Panc1 (cell line): ENCODE data around the gene CBL. TPM values are rescaled to one million over a fixed set of nuclear protein-coding genes. Genes with fewer than 3 reads are reported as not detected.

Experiments
- ATAC-seq: fragments of 200-7000 bp; cut with Tn5 transposase; 2 replicates; pipeline ENCODE4 v1.9.1; 2020; ENCODE audit warnings: mild to moderate bottlenecking, moderate library complexity
- BruUV-seq: library from RNA; stranded (reverse); fragments of 400-500 nt; replicated peaks from 2 replicates; lab custom pipeline; 2021; lab: Mats Ljungman, UMichigan
- CTCF ChIA-PET: fragments of 300-600 bp; sonication (Branson Sonifier 250); formaldehyde crosslinking; loops from one replicate; lab custom pipeline; 2022; ENCODE audit warnings: antibody characterized with exemption; lab: Charles Lee
- POLR2A ChIA-PET: fragments of 300-600 bp; sonication (Branson Sonifier 250); formaldehyde crosslinking; loops from one replicate; lab custom pipeline; 2022; ENCODE audit warnings: antibody characterized with exemption; lab: Charles Lee
- DNase-seq: peaks from one replicate; pipeline ENCODE4 v3.0.0-alpha.2; 2010; ENCODE audit warnings: low read depth, low spot score
- H3K27ac ChIP-seq: 2 replicates; pipeline ENCODE4 v1.5.1; 2011; ENCODE audit warnings: mild to moderate bottlenecking, low read length, inconsistent platforms
- H3K27me3 ChIP-seq: fragments of 200-500 bp; sonication (Bioruptor generic); 2 replicates; pipeline ENCODE4 v1.6.0; 2014; ENCODE audit warnings: low read length, inconsistent platforms; ENCODE audit not compliant: control insufficient read depth, insufficient read depth
- H3K36me3 ChIP-seq: fragments of 200-500 bp; sonication (Bioruptor generic); 2 replicates; pipeline ENCODE4 v1.5.1; 2014; ENCODE audit warnings: inconsistent platforms, mild to moderate bottlenecking, low read length, moderate library complexity; ENCODE audit not compliant: control insufficient read depth, insufficient read depth
- H3K4me1 ChIP-seq: 2 replicates; pipeline ENCODE4 v1.5.1; 2011; ENCODE audit warnings: inconsistent platforms, mild to moderate bottlenecking, low read length, moderate library complexity; ENCODE audit not compliant: control insufficient read depth, insufficient read depth
- H3K4me3 ChIP-seq, 2 experiments: 2 replicates each; pipeline ENCODE4 v1.5.1; 2011 to 2012; ENCODE audit warnings: low read depth in 2 of 2, low read length in 2 of 2, mild to moderate bottlenecking in 2 of 2, inconsistent platforms in 1 of 2, moderate library complexity in 1 of 2
- H3K9me3 ChIP-seq: fragments of 200-500 bp; sonication (Bioruptor generic); 2 replicates; pipeline ENCODE4 v1.5.1; 2014; ENCODE audit warnings: low read depth, mild to moderate bottlenecking, inconsistent platforms, low read length, moderate library complexity; ENCODE audit not compliant: control insufficient read depth, insufficient read depth
- POLR2AphosphoS5 ChIP-seq: IDR thresholded peaks from 2 replicates; pipeline ENCODE4 v1.6.1; 2012; ENCODE audit warnings: mild to moderate bottlenecking, low read depth, low read length, moderate library complexity
- REST ChIP-seq, 2 experiments: IDR thresholded peaks; 2 replicates each; pipeline ENCODE4 v1.6.1; 2011 to 2012; ENCODE audit warnings: low read depth in 2 of 2, control low read depth in 1 of 2, low read length in 1 of 2, mild to moderate bottlenecking in 1 of 2, moderate library complexity in 1 of 2; ENCODE audit not compliant: insufficient read depth in 1 of 2
- SIN3A ChIP-seq: IDR thresholded peaks from 2 replicates; pipeline ENCODE4 v1.6.1; 2012; ENCODE audit warnings: low read depth, mild to moderate bottlenecking, low read length, moderate library complexity, borderline replicate concordance; ENCODE audit not compliant: insufficient read depth
- TCF7L2 ChIP-seq: IDR thresholded peaks from 2 replicates; pipeline ENCODE4 v1.6.1; 2011; ENCODE audit warnings: mild to moderate bottlenecking, low read depth, low read length, inconsistent platforms
- in situ Hi-C: cut with HindIII; loops from 2 replicates; pipeline ENCODE4 v1.10.0; 2016; ENCODE audit warnings: low sequenced_read_pairs, low pct_unique_long_range_greater_than_20kb
- intact Hi-C: fragments of 100-400 bp; cut with micrococcal nuclease; formaldehyde crosslinking; loops from one replicate; pipeline ENCODE4 v1.10.0; 2022; ENCODE audit not compliant: unreplicated experiment
- total RNA-seq: library from RNA; stranded (reverse); gene quantifications from one replicate; pipeline ENCODE4 v1.2.1, GENCODE V29; 2021; ENCODE audit not compliant: unreplicated experiment
- TF ChIP-seq, protein P1 (sequence below): fragments of 450-650 bp; IDR thresholded peaks from 2 replicates; pipeline ENCODE4 v1.5.1; 2017; ENCODE audit warnings: mild to moderate bottlenecking

The CBL gene
- total RNA-seq, 1 experiment from 2014 or later = 69.9 TPM

DNA sequence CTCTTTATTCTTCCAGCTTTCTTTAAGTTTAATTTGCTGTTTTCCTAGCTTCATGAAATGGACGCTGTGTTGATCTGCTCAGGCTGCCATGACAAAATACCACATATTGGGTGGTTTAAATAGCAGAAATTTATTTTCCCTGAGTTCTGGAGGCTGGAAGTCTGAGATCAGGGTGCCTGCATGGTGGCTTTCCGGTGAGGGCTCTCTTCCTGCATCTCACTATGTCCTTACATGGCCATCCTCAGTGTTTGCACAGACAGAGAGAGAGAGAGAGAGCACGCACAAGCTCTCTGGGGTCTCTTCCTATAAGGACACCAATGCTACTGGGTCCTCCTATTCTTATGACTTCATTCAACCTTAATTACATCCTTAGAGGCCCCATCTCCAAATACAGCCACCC, 82.1 kb downstream of the CBL start:
- ChIA-PET CTCF (no interaction called here), POLR2A (no interaction called here)
- no peak overlapping the region for H3K27ac ChIP-seq
- no peaks in the 10 kb centered on the region for H3K27me3 ChIP-seq
- intact Hi-C loops = no loop called here
- peaks cover 20% of the 10 kb centered on the region for H3K36me3 ChIP-seq
- BruUV-seq = TSS peak; percentile 21
- DNase-seq = no peak
- in situ Hi-C loops = no loop called here
- TF ChIP-seq REST (IDR thresholded peaks at IDR 0.05; ENCODE audit: insufficient read depth in 1 of 2, low read depth in 2 of 2, low read length in 1 of 2) (no peak), TCF7L2 (no peak), SIN3A (no peak), POLR2AphosphoS5 (no peak)
- TF ChIP-seq, protein P1, sequence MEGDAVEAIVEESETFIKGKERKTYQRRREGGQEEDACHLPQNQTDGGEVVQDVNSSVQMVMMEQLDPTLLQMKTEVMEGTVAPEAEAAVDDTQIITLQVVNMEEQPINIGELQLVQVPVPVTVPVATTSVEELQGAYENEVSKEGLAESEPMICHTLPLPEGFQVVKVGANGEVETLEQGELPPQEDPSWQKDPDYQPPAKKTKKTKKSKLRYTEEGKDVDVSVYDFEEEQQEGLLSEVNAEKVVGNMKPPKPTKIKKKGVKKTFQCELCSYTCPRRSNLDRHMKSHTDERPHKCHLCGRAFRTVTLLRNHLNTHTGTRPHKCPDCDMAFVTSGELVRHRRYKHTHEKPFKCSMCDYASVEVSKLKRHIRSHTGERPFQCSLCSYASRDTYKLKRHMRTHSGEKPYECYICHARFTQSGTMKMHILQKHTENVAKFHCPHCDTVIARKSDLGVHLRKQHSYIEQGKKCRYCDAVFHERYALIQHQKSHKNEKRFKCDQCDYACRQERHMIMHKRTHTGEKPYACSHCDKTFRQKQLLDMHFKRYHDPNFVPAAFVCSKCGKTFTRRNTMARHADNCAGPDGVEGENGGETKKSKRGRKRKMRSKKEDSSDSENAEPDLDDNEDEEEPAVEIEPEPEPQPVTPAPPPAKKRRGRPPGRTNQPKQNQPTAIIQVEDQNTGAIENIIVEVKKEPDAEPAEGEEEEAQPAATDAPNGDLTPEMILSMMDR = no peak
- H3K4me3 ChIP-seq = no peak overlapping the region
- no peaks in the 10 kb centered on the region for H3K4me1 ChIP-seq
- H3K9me3 ChIP-seq = no peaks in the 10 kb centered on the region
- no peak for ATAC-seq

- H3K9me3 ChIP-seq = no peaks in the 10 kb centered on the region
- in situ Hi-C loops = no loop called here
- no peaks in the 10 kb centered on the region for H3K27me3 ChIP-seq
- CTCF ChIA-PET = no interaction called here
- DNase-seq = no peak
- TF ChIP-seq TCF7L2 = no peak
- no peak for TF ChIP-seq REST (IDR thresholded peaks at IDR 0.05; ENCODE audit: insufficient read depth in 1 of 2, low read depth in 2 of 2, low read length in 1 of 2)
- TF ChIP-seq, protein P1 = no peak
- no peak for TF ChIP-seq POLR2AphosphoS5
- no peak for TF ChIP-seq SIN3A
- H3K27ac ChIP-seq = no peak overlapping the region
- H3K4me1 ChIP-seq = no peaks in the 10 kb centered on the region
- POLR2A ChIA-PET = no interaction called here
- H3K4me3 ChIP-seq = no peak overlapping the region
- intact Hi-C loops = no loop called here
- no TSS peak for BruUV-seq
- H3K36me3 ChIP-seq = peaks cover 20% of the 10 kb centered on the region
- ATAC-seq = no peak
Observed at GRCh38 chr11:119290894-119291497, 84.9 kb downstream of the CBL start.
